Mucosa of gallbladder (tissue), 1 donor: Measurements from ENCODE around the gene FBRS. TPM values are rescaled to one million over a fixed set of nuclear protein-coding genes. Genes with fewer than 3 reads are reported as not detected.
"Not testable (repeated sequence)": the region's sequence is repeated elsewhere in the genome, so short reads cannot be mapped to it uniquely, and the experiment has no call there.

Source experiments
- DNase-seq: peaks from one replicate; pipeline ENCODE4 v3.0.0-alpha.2; 2020; ENCODE audit warnings: low spot score
- total RNA-seq: library from RNA; stranded (reverse); gene quantifications from one replicate; pipeline ENCODE4 v1.2.1, GENCODE V29; 2021
- donor health status: DM: no; HTN: no; CAD: no.

FBRS gene
- total RNA-seq, 1 donor from 2014 or later, result 84.9 TPM

DNA sequence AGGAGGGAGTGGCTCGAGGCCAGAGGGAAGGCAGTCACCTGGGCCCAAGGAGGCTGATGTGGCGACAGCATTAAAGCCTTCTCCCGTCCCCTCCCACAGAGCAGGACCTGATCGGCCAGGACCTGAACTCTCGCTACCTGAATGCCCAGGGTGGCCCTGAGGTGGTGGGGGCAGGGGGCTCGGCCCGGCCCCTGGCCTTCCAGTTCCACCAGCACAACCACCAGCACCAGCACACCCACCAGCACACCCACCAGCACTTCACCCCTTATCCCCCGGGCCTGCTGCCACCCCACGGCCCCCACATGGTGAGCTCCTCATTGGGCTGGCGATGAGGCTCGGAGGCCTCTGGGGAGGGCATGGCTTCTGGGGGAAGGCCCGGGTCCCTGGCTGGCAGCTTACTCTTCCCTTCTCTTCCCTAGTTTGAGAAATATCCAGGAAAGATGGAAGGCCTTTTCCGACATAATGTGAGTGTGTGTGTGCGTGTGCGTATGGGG, 6.4 kb downstream of the FBRS start:
- no peak for DNase-seq

GRCh38 chr16:30665155-30665829, 7.1 kb downstream of the FBRS start:
- no peak for DNase-seq

DNA sequence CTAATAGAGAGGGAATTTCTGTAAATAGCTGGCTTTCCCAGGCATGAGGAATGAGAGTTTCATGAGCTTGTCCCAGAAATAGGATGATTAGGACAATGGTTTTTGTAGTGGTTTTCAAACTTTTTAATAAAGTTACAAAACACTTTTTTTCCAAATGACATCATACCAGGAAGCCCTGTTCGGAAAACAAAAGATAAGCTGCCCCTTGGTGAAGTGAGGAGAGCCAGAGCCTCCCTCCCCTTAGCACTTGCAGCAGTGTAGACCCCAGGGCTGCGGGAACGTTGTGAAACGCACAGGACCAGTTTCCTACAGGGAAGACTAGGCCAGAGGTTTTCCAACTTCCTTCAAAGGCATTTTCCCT, 7.6 kb downstream of the FBRS start:
- DNase-seq, result no peak

DNA sequence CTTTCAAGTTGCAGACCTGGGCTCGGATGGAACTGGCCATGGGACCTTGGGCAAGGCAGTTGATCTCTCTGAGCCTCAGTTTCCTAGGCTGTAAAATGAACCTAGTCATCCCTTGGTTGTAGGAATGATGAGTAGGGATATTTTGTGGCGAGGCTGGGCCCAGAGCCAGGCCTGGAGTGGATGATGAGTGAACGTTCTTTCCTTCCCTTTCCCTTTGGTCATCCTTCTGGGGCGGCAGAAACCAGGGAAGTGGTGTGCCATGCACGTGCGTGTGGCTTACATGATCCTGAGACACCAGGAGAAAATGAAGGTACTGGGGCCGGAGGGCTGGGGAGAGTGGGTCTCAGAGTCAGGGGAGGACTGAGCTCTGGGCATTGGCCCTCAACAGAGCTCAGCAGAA, 8.4 kb downstream of the FBRS start:
- DNase-seq, result no peak

DNA sequence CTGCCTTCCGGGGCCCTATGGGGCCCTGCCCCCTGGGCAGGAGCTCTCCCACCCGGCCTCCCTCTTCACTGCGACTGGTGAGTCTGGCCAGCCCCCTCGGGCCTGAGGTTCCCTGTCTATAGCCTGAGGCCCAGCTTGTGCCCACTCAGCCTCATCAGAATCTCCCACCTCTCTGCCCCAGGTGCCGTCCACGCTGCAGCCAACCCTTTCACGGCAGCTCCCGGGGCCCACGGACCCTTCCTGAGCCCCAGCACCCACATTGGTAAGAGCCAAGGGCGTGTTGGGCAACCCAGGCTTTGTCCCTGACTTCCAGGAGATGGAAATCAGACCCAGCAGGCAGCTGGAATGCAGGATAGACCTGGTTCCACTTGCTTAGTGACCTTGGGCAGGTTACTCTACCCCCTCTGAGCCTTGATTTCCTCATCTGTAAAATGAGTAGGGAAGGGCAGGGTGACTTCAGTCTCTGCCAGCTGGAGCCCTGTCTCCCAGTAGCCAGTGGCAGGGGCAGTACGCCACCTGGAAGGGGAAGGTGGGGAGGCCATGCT, 9.2 kb downstream of the FBRS start:
- no peak for DNase-seq

- DNase-seq, result no peak
Measured at GRCh38 chr16:30668393-30668792, 10.2 kb downstream of the FBRS start.

- no peak for DNase-seq
Measured at GRCh38 chr16:30669026-30669902, 11.0 kb downstream of the FBRS start.

- DNase-seq, result no peak
Measured at GRCh38 chr16:30669903-30670824, 11.9 kb downstream of the FBRS start.

DNA sequence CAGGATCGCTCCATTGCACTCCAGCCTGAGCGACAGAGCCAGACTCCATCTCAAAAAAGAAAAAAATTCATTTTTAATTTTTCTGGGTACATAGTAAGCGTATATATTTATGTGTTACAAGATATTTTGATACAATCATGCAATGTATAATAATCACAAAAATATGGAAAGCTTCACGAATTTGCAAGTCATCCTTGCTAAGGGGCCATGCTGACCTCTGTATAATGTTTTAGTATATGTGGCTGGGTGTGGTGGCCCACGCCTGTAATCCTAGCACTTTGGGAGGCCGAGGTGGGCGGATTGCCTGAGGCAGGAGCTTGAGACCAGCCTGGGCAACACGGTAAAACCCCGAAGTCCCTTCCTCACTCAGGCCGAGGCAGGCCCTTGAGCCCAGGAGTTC, 16.9 kb downstream of the FBRS start:
- no peak for DNase-seq

GRCh38 chr16:30677931-30678585, 19.8 kb downstream of the FBRS start:
- no peak for DNase-seq

- DNase-seq, result no peak
Measured at GRCh38 chr16:30678586-30678970, 20.3 kb downstream of the FBRS start.

GRCh38 chr16:30680326-30680725, 22.1 kb downstream of the FBRS start:
- DNase-seq, result no peak

DNA sequence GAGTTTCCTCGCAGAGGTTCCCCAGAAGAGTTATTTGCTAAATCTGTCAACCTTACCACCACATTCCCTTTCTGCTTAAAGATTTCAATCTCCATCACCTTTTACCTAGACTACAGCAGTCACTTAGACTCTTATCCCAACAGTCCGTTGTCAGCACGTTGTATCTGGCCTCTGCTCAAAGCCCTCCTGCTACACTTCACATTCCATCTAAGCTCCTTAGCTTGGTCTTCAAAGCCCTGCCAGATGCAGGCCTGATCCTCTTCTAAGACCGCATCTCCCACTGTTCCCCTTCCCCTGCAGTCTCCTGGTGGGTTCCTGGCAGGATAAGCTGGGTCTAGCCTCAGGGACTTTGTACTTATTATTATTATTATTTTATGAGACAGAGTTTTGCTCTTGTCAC, 30.5 kb downstream of the FBRS start:
- no peak for DNase-seq

GRCh38 chr16:30691907-30692306, 33.7 kb downstream of the FBRS start:
- no peak for DNase-seq

DNA sequence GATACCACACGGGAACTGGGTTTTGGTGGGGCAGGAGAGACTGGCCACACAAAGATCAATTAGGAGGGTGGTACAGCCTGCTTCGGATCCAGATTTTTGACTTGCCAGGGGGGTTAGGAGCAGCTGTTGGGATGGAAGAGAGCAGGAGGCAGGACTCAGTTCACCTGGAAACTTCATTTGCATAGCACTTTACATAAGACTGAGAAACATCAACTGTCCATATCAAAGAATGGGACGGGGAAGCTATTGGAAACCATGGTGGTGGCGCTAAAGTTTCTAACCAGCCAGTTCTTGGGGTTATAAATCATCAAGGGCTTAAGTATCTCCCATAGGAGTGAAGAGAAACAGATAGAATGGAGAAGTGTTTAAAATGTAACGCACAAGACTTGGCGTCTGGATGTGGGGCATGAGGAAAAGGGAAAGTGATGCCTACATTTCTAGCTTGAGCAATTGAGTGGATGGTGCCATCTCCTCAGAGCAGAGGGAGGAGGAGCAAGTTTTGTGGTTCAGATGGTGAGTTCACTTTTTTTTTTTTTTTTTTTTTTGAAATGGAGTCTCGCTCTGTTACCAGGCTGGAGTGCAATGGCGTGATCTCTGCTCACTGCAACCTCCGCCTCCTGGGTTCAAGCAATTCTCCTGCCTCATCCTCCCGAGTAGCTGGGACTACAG, 34.3 kb downstream of the FBRS start:
- no peak for DNase-seq

- DNase-seq, result no peak
Measured at GRCh38 chr16:30694926-30695693, 36.9 kb downstream of the FBRS start.

- not testable (repeated sequence) for DNase-seq
Measured at GRCh38 chr16:30696646-30697045, 38.4 kb downstream of the FBRS start.

GRCh38 chr16:30697264-30698138, 39.3 kb downstream of the FBRS start:
- DNase-seq, result no peak
